ENCODE results near the gene NOPCHAP1.

DNA sequence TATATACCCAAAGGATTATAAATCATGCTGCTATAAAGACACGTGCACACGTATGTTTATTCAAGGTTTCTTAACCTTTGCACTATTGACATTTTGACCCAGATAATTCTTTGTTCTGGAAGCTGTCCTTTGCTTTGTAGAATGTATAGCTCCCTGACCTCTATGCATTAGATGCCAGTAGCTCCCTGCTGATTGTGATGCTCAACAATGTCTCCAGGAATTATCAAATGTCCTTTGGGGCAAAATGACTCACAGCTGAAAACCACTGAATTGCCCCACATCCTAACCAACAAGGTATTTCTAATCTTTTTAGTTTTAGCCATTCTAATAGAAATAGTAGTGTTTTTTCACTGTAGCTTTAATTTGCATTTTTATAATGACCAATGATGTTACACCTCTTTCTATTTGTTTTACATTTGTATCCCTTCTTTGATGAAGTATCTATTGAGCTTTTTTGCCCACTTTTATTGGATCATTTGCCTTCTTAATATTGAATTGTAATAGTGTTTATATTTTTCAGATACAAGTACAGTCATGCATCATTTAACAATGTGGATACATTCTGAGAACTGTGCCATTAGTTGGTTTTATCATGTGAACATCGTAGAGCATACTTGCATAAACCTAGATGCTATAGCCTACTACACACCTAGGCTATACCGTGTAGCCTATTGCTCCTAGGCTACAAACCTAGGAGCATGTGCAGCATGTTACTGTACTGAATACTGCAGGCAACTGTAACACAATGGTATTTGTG lies 10.4 kb upstream of the NOPCHAP1 start:
- TF ChIP-seq, protein P1, sequence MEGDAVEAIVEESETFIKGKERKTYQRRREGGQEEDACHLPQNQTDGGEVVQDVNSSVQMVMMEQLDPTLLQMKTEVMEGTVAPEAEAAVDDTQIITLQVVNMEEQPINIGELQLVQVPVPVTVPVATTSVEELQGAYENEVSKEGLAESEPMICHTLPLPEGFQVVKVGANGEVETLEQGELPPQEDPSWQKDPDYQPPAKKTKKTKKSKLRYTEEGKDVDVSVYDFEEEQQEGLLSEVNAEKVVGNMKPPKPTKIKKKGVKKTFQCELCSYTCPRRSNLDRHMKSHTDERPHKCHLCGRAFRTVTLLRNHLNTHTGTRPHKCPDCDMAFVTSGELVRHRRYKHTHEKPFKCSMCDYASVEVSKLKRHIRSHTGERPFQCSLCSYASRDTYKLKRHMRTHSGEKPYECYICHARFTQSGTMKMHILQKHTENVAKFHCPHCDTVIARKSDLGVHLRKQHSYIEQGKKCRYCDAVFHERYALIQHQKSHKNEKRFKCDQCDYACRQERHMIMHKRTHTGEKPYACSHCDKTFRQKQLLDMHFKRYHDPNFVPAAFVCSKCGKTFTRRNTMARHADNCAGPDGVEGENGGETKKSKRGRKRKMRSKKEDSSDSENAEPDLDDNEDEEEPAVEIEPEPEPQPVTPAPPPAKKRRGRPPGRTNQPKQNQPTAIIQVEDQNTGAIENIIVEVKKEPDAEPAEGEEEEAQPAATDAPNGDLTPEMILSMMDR (IDR thresholded peaks at IDR 0.05): no peak
- no peak for TF ChIP-seq POLR2AphosphoS5 (IDR thresholded peaks at IDR 0.05)

Data from suprapubic skin (tissue), 3 donors.